Measurements from ENCODE around the gene REEP1. TPM values are rescaled to one million over a fixed set of nuclear protein-coding genes. Genes with fewer than 3 reads are reported as not detected.

REEP1 gene
- total and polyA plus RNA-seq, 9 of the 15 experiments (the other 6 are each of a cell fraction or from before 2014, with no cell fraction given) = 0.11 to 0.67 (median 0.13) TPM

DNA sequence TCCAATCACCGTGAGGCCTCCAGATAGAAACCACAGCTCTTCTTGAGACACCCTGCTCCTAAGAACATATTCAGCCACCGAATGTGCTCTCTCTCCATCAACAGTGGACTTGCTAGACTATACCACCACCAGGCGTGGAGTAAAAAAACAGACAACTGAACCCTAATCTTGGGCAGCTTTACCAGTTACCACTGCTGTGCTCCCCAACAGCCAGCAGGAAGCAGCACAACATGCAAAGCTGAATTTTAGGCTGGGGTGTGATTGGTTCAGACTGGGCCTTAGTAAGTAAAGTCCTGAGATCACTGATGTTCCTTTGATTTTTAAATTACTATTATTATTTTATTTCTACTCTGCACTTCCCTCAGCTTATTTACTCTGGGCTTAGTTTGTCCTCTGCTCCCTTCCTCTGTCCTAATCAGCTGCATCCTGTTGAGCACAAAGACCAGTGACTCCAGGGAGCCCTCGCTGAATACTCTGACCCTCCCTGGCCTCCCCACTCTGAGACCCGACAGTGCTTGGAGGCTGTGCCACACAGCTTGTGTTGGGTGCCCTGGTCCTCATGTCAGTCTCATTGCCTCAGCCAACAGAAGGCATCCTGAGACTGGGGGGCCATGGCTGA lies 116.3 kb downstream of the REEP1 start (continued):
- 0 out of 2 replicates have a peak, but pooled peaks have one; percentile 53 for TF ChIP-seq CC2D1A (IDR thresholded peaks at IDR 0.05)

DNA sequence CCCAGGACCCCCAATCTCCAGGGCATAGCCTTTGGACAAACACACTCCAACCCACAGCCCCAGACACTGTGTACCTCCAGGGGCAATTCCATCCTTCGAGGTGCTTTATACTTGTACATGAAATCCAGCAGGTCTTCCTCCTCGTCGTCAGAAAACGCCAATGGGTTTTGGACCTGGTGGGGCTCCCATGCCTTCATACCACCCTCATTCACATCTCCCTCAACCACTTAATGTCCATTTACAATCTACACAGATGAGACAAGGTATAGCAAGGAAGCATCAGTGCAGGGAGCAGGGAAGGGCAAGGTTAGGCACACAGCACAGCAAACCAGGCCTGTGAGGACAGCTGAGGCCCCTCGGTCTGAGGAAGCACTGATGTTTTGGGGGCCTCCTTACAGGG lies 117.5 kb downstream of the REEP1 start:
- FAIRE-seq (no peak), ATAC-seq (no peak), DNase-seq (ENCODE audit: extremely low read depth in 1 of 4, low spot score in 3 of 4) (no peak)
- peaks cover 25 to 42% of the 10 kb centered on the region in 2 experiments; a peak in 3 of 5 replicates for H3K4me1 ChIP-seq (replicated peaks in 1 of 2; ENCODE audit: control insufficient read depth in 2 of 2, insufficient read depth in 2 of 2, low read length in 2 of 2)
- H3K9me1 ChIP-seq (ENCODE audit: control insufficient read depth, insufficient read depth, low read length) = no peaks in the 10 kb centered on the region
- no peak overlapping the region for H2AFZ ChIP-seq (ENCODE audit: low read depth, low read length)
- no peak overlapping the region for H3K4me2 ChIP-seq (ENCODE audit: insufficient read depth, low read length)
- H3K27ac ChIP-seq (ENCODE audit: extremely low read depth, low read depth, low read length) = no peak overlapping the region
- BruUV-seq (replicated peaks) = no TSS peak
- no peaks in the 10 kb centered on the region; the same call in 2 of the 3 replicates for H3K79me2 ChIP-seq (ENCODE audit: control insufficient read depth, insufficient read depth, low read length)
- 50% methylated on average over 5 of the region's 5 CpGs for WGBS (ENCODE audit: insufficient coverage, low coverage, missing lambda C conversion rate)
- no peaks in the 10 kb centered on the region for H3K36me3 ChIP-seq (ENCODE audit: control insufficient read depth, insufficient read depth, low read length)
- H3K9me3 ChIP-seq (replicated peaks; ENCODE audit: control insufficient read depth, insufficient read depth, low read depth, low read length) = no peaks in the 10 kb centered on the region
- in situ Hi-C loops (cut with MboI) = no loop called here
- no peak overlapping the region for H3K4me3 ChIP-seq
- H3K9ac ChIP-seq (ENCODE audit: insufficient read depth in 1 of 2, low read depth in 2 of 2, low read length in 2 of 2) = no peak overlapping the region
- CTCF ChIA-PET (ENCODE audit: low intra/inter-chr PET ratio) = interaction anchor here (1.1 kb wide), 1 partner anchor 148 kb away, joined by 20 read pairs; no protein-coding TSS in a partner anchor
- no peaks in the 10 kb centered on the region for H3K27me3 ChIP-seq (ENCODE audit: control insufficient read depth in 2 of 2, insufficient read depth in 2 of 2, low read length in 2 of 2)
- intact Hi-C loops (cut with micrococcal nuclease) = loop anchor here (5.0 to 10.0 kb wide), 2 partner anchors 133 to 395 kb away; no protein-coding TSS in a partner anchor
- peaks cover 2% of the 10 kb centered on the region; the same call in 1 of the 2 replicates for H4K20me1 ChIP-seq (replicated peaks; ENCODE audit: control insufficient read depth, insufficient read depth, low read length)
- POLR2A ChIA-PET = no interaction called here
- TF ChIP-seq BHLHE40 (IDR thresholded peaks at IDR 0.05; ENCODE audit: low read length) (no peak), NFE2L1 (tag; IDR thresholded peaks at IDR 0.05; ENCODE audit: borderline replicate concordance, low read depth) (no peak), SMAD3 (CRISPR knock-in tag; conservative IDR thresholded peaks at IDR 0.05) (no peak), ZBTB8A (IDR thresholded peaks at IDR 0.05; ENCODE audit: partially characterized antibody) (no peak), HNRNPUL1 (IDR thresholded peaks at IDR 0.05; ENCODE audit: low read length) (no peak), ZNF121 (CRISPR knock-in tag; conservative IDR thresholded peaks at IDR 0.05) (no peak), ZNF778 (CRISPR knock-in tag; IDR thresholded peaks at IDR 0.05) (no peak), ZNF77 (CRISPR knock-in tag; IDR thresholded peaks at IDR 0.05) (no peak), LCOR (CRISPR knock-in tag; IDR thresholded peaks at IDR 0.05) (no peak), EP300 (IDR thresholded peaks at IDR 0.05; ENCODE audit: low read length) (no peak), GTF2F1 (IDR thresholded peaks at IDR 0.05; ENCODE audit: low read depth, low read length) (no peak), ZNF561 (CRISPR knock-in tag; conservative IDR thresholded peaks at IDR 0.05) (no peak), FUS (optimal IDR thresholded peaks at IDR 0.05; ENCODE audit: low read depth, low read length) (no peak)
- TF ChIP-seq, protein P1, sequence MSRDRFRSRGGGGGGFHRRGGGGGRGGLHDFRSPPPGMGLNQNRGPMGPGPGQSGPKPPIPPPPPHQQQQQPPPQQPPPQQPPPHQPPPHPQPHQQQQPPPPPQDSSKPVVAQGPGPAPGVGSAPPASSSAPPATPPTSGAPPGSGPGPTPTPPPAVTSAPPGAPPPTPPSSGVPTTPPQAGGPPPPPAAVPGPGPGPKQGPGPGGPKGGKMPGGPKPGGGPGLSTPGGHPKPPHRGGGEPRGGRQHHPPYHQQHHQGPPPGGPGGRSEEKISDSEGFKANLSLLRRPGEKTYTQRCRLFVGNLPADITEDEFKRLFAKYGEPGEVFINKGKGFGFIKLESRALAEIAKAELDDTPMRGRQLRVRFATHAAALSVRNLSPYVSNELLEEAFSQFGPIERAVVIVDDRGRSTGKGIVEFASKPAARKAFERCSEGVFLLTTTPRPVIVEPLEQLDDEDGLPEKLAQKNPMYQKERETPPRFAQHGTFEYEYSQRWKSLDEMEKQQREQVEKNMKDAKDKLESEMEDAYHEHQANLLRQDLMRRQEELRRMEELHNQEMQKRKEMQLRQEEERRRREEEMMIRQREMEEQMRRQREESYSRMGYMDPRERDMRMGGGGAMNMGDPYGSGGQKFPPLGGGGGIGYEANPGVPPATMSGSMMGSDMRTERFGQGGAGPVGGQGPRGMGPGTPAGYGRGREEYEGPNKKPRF (IDR thresholded peaks at IDR 0.05; ENCODE audit: low read depth, low read length) = no peak
- TF ChIP-seq, protein P2, sequence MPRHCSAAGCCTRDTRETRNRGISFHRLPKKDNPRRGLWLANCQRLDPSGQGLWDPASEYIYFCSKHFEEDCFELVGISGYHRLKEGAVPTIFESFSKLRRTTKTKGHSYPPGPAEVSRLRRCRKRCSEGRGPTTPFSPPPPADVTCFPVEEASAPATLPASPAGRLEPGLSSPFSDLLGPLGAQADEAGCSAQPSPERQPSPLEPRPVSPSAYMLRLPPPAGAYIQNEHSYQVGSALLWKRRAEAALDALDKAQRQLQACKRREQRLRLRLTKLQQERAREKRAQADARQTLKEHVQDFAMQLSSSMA (CRISPR knock-in tag; IDR thresholded peaks at IDR 0.05) = no peak
